CD4-positive, alpha-beta T cell treated with Interferon alpha-2 for 1 hour (primary cell): Measurements from ENCODE around the gene CCDC141.

ENCODE experiments used
- DNase-seq, 2 donors: peaks; one replicate each; pipeline ENCODE4 v3.0.0-alpha.2; 2020 to 2022

The CCDC141 gene

GRCh38 chr2:178962152-178962551, 87.8 kb downstream of the CCDC141 start:
- no peak for DNase-seq

- DNase-seq, result no peak
Measured at GRCh38 chr2:178954049-178954448, 95.9 kb downstream of the CCDC141 start.

GRCh38 chr2:178951266-178952006, 98.5 kb downstream of the CCDC141 start:
- DNase-seq, result no peak

- DNase-seq, result no peak
Measured at GRCh38 chr2:178949584-178949983, 100.4 kb downstream of the CCDC141 start.

GRCh38 chr2:178949151-178949550, 100.8 kb downstream of the CCDC141 start:
- DNase-seq, result no peak

- no peak for DNase-seq
Measured at GRCh38 chr2:178947006-178947405, 102.9 kb downstream of the CCDC141 start.

GRCh38 chr2:178946494-178946893, 103.4 kb downstream of the CCDC141 start:
- no peak for DNase-seq

GRCh38 chr2:178943745-178944144, 106.2 kb downstream of the CCDC141 start:
- no peak for DNase-seq

- DNase-seq, result no peak
Measured at GRCh38 chr2:178934571-178934970, 115.4 kb downstream of the CCDC141 start.

GRCh38 chr2:178933493-178933892, 116.4 kb downstream of the CCDC141 start:
- no peak for DNase-seq

GRCh38 chr2:178928077-178928476, 121.9 kb downstream of the CCDC141 start:
- DNase-seq, result no peak

GRCh38 chr2:178927173-178927572, 122.8 kb downstream of the CCDC141 start:
- DNase-seq, result no peak

- no peak for DNase-seq
Measured at GRCh38 chr2:178924817-178925216, 125.1 kb downstream of the CCDC141 start.

- no peak for DNase-seq
Measured at GRCh38 chr2:178923546-178923945, 126.4 kb downstream of the CCDC141 start.

GRCh38 chr2:178920916-178921513, 128.9 kb downstream of the CCDC141 start:
- DNase-seq, result no peak

GRCh38 chr2:178917555-178917954, 132.4 kb downstream of the CCDC141 start:
- DNase-seq, result no peak

- DNase-seq, result no peak
Measured at GRCh38 chr2:178915423-178916173, 134.3 kb downstream of the CCDC141 start.

GRCh38 chr2:178914259-178914849, 135.6 kb downstream of the CCDC141 start:
- DNase-seq, result peak; percentile 63

GRCh38 chr2:178913049-178913441, 136.9 kb downstream of the CCDC141 start:
- no peak for DNase-seq

GRCh38 chr2:178912416-178913048, 137.4 kb downstream of the CCDC141 start:
- no peak for DNase-seq

- DNase-seq, result no peak
Measured at GRCh38 chr2:178911039-178911438, 138.9 kb downstream of the CCDC141 start.

GRCh38 chr2:178910005-178910404, 139.9 kb downstream of the CCDC141 start:
- no peak for DNase-seq

- no peak for DNase-seq
Measured at GRCh38 chr2:178909507-178909906, 140.4 kb downstream of the CCDC141 start.
